ENCODE data around the gene CDK5RAP2. TPM values are rescaled to one million over a fixed set of nuclear protein-coding genes. Genes with fewer than 3 reads are reported as not detected.

The CDK5RAP2 gene
- total and polyA plus RNA-seq, 10 of the 15 experiments (the other 5 are each of a cell fraction or from before 2014, with no cell fraction given): 16.2 to 53.5 (median 34.5) TPM

DNA sequence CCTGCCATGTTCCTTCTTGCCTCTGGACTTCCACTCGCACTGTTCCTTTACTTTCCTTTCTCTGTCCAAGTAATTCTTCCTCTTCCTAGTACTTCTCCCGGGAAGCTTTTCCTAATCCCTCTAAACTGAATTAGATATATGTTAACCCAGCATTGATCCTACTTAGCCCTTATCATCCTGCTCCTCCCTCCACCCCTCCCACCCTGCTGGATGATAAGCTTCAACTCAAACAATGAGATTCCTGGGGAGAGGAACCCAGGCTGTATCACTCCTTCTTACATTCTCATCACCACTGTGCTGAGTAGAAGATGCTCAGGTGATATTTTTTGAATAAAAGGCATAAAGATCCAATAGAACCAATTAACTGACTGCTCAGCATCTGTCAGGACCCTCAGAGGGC is 45.7 kb downstream of the CDK5RAP2 start:
- SMC1A ChIA-PET (ENCODE audit: uncharacterized antibody, unreplicated experiment): no interaction called here
- Histone ChIP-seq H3K4me2 (ENCODE audit: control insufficient read depth, insufficient read depth) (no peak overlapping the region), H3K27ac (ENCODE audit: control insufficient read depth, insufficient read depth) (no peak overlapping the region), H3K4me1 (ENCODE audit: control insufficient read depth, insufficient read depth, low read length) (no peaks in the 10 kb centered on the region), H3K79me2 (ENCODE audit: control insufficient read depth, insufficient read depth, low read length) (no peaks in the 10 kb centered on the region), H3K9me3 (replicated peaks; ENCODE audit: control insufficient read depth, insufficient read depth, low read length) (no peaks in the 10 kb centered on the region), H3K9ac (ENCODE audit: control insufficient read depth, insufficient read depth, low read length) (no peak overlapping the region), H2AFZ (ENCODE audit: control insufficient read depth, low read depth, low read length) (no peak overlapping the region), H3K4me3 (no peak overlapping the region), H4K20me1 (ENCODE audit: control insufficient read depth, insufficient read depth) (no peaks in the 10 kb centered on the region), H3K27me3 (replicated peaks in 1 of 2; ENCODE audit: control insufficient read depth in 2 of 2, insufficient read depth in 2 of 2, low read length in 1 of 2) (no peaks in the 10 kb centered on the region), H3K36me3 (ENCODE audit: control insufficient read depth in 2 of 2, insufficient read depth in 2 of 2, low read length in 1 of 2) (peaks cover 12 to 26% of the 10 kb centered on the region in 2 experiments; a peak in 3 of 4 replicates)
- CTCF ChIA-PET: interaction anchor here (2.1 kb wide), 1 partner anchor 57 kb away, joined by 4 read pairs; no protein-coding TSS in a partner anchor
- RAD21 ChIA-PET (ENCODE audit: unreplicated experiment): no interaction called here
- WGBS (ENCODE audit: insufficient coverage, insufficient replicate concordance, low lambda C conversion rate, missing lambda C conversion rate): 92% methylated on average over 2 of the region's 2 CpGs
- FAIRE-seq: no peak
- in situ Hi-C loops (cut with MboI) (no loop called here), intact Hi-C loops (cut with micrococcal nuclease; ENCODE audit: unreplicated experiment) (no loop called here)
- POLR2A ChIA-PET: no interaction called here
- no peak for ATAC-seq
- TF ChIP-seq, protein P1, sequence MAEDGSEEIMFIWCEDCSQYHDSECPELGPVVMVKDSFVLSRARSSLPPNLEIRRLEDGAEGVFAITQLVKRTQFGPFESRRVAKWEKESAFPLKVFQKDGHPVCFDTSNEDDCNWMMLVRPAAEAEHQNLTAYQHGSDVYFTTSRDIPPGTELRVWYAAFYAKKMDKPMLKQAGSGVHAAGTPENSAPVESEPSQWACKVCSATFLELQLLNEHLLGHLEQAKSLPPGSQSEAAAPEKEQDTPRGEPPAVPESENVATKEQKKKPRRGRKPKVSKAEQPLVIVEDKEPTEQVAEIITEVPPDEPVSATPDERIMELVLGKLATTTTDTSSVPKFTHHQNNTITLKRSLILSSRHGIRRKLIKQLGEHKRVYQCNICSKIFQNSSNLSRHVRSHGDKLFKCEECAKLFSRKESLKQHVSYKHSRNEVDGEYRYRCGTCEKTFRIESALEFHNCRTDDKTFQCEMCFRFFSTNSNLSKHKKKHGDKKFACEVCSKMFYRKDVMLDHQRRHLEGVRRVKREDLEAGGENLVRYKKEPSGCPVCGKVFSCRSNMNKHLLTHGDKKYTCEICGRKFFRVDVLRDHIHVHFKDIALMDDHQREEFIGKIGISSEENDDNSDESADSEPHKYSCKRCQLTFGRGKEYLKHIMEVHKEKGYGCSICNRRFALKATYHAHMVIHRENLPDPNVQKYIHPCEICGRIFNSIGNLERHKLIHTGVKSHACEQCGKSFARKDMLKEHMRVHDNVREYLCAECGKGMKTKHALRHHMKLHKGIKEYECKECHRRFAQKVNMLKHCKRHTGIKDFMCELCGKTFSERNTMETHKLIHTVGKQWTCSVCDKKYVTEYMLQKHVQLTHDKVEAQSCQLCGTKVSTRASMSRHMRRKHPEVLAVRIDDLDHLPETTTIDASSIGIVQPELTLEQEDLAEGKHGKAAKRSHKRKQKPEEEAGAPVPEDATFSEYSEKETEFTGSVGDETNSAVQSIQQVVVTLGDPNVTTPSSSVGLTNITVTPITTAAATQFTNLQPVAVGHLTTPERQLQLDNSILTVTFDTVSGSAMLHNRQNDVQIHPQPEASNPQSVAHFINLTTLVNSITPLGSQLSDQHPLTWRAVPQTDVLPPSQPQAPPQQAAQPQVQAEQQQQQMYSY (CRISPR knock-in tag; IDR thresholded peaks at IDR 0.05): no peak
- TF ChIP-seq, protein P2, sequence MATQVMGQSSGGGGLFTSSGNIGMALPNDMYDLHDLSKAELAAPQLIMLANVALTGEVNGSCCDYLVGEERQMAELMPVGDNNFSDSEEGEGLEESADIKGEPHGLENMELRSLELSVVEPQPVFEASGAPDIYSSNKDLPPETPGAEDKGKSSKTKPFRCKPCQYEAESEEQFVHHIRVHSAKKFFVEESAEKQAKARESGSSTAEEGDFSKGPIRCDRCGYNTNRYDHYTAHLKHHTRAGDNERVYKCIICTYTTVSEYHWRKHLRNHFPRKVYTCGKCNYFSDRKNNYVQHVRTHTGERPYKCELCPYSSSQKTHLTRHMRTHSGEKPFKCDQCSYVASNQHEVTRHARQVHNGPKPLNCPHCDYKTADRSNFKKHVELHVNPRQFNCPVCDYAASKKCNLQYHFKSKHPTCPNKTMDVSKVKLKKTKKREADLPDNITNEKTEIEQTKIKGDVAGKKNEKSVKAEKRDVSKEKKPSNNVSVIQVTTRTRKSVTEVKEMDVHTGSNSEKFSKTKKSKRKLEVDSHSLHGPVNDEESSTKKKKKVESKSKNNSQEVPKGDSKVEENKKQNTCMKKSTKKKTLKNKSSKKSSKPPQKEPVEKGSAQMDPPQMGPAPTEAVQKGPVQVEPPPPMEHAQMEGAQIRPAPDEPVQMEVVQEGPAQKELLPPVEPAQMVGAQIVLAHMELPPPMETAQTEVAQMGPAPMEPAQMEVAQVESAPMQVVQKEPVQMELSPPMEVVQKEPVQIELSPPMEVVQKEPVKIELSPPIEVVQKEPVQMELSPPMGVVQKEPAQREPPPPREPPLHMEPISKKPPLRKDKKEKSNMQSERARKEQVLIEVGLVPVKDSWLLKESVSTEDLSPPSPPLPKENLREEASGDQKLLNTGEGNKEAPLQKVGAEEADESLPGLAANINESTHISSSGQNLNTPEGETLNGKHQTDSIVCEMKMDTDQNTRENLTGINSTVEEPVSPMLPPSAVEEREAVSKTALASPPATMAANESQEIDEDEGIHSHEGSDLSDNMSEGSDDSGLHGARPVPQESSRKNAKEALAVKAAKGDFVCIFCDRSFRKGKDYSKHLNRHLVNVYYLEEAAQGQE (IDR thresholded peaks at IDR 0.05; ENCODE audit: low read depth, low read length): no peak
- no peak for TF ChIP-seq RAD21 (IDR thresholded peaks at IDR 0.05; ENCODE audit: insufficient read depth, low read depth, low read length)
- no peak for TF ChIP-seq EED (IDR thresholded peaks at IDR 0.05; ENCODE audit: low read depth)
- TF ChIP-seq, protein P3, sequence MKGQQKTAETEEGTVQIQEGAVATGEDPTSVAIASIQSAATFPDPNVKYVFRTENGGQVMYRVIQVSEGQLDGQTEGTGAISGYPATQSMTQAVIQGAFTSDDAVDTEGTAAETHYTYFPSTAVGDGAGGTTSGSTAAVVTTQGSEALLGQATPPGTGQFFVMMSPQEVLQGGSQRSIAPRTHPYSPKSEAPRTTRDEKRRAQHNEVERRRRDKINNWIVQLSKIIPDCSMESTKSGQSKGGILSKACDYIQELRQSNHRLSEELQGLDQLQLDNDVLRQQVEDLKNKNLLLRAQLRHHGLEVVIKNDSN (IDR thresholded peaks at IDR 0.05; ENCODE audit: borderline replicate concordance, extremely low read length, insufficient read depth, low read depth, low read length): no peak
- no TSS peak for BruUV-seq (replicated peaks)
- DNase-seq (ENCODE audit: low read depth, low spot score): no peak
